NCI-H187 (cell line): ENCODE data around the gene XPR1.

Experiments used
- DNase-seq, 2 experiments: peaks; one replicate each; lab custom pipeline; 2025; lab: John Stamatoyannopoulos, UW

XPR1 gene

DNA sequence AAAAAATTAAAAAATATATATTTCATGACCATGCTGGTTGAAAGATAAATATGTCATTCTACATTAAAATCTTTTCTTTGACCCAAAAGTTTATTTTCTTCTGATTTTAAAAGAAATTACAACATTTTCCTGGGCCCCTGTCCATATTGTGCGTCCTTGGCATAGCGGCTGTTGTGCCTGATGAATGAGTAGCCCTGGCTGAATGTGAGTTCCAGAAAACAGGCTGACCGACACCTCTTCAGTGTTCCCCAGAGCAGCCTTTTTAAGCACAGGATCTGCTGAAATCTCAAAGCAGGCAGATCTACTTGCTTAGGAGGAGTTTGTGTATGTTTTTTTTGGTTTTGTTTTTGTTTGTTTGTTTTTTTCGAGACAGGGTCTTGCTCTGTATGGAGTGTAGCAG, 300.6 kb downstream of the XPR1 start:
- DNase-seq: no peak

DNA sequence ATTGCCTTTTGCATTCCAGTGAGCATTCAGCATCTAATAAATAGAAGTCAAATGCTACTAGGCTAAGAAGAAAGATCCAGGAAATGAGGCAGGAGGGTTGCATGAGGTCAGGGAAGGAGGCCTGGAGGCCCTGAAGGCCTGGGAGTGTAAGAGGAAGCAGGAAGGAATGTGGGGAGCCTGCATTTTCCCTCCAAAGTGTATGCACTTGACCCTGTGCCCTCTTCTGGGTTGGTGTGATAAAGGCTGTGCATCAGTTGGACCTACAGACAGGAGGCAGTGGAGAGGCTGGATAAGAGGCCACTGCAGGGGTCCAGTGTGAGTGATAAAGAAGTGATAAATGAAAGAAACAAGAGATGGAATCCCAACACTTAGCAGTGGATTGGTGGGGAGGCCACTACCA, 301.3 kb downstream of the XPR1 start:
- no peak for DNase-seq

- DNase-seq: no peak
Measured at GRCh38 chr1:180934563-180934962, 302.7 kb downstream of the XPR1 start.

DNA sequence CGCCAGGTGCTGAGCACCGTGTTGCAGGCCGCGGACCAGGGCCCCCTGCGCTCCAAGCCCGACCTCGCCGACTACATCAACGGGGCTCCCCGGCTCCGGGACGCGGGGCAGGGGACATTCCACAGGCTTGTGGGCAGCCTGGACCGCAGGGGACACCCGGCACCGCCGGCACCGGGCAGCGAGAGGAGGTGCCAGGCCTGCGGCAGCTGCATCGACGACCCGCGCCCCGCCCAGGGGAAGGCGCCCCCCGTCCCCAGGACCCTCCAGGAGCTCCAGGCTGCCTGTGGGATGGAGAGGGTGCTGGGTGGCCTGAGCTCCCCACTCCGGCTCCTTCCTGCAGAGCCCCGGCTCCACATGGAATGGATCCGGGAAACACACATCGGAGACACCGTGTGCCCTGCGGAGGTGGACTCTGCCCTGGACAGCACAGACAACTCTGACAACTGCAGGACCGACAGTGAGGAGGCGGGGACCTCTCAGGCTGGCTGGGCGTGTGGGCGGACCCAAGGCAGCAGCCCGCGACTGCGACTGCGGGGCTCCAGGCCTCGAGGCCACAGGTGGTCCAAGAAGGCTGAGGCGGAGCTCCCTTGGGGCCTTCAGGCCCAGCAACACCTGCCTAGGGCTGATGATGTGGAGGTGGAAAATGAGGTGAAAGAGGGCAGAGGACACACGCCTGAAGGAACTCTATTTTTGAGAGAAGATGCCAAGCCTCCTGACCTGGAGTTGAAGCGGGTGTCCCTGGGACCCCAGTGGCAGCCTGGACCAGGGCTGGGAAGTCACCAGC, 303.7 kb downstream of the XPR1 start:
- no peak for DNase-seq

DNA sequence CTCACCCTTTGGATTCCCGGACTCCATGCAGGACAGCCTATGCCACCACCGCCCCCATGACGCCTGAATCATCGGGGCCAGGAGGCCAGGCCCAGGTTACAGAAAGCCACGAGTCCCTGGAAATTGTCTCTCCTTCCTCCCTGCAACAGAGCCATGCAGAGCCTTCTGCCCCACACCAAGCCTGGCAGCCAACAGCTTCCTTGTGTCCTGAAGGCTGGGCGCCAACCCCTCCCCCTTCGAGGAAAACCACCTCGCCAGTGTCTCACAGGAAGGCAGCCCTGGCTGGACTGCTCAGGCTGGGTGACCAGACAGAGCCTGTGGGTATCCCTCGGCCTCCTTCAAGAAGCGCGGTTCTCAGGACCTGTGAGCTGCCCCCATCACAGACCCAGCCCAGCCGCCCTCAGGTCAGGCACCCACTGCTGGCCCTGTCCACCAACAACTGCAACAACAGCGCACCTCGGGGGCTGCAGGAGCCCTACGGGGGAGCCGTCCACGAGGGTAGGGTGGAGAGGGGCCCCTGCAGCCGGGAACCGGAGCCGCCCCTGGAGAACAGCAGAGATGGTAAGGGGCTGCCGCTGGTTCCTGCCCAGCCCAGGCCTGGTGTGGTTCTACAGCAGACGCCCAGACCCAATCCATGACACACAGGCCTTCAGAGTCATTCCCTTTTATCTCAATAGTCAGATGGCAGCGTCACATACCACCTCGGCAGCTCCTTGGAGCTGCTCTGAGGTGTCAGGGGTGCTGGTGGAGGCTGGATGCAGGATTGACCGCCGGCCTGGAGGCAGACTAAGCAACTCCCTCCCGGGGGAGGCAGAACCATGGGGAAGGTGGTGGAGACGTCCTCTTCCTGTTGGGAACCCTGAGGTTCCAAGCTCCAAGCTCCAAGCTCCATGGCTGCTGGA, 304.5 kb downstream of the XPR1 start:
- no peak for DNase-seq

- no peak for DNase-seq
Measured at GRCh38 chr1:180937012-180937372, 305.2 kb downstream of the XPR1 start.

DNA sequence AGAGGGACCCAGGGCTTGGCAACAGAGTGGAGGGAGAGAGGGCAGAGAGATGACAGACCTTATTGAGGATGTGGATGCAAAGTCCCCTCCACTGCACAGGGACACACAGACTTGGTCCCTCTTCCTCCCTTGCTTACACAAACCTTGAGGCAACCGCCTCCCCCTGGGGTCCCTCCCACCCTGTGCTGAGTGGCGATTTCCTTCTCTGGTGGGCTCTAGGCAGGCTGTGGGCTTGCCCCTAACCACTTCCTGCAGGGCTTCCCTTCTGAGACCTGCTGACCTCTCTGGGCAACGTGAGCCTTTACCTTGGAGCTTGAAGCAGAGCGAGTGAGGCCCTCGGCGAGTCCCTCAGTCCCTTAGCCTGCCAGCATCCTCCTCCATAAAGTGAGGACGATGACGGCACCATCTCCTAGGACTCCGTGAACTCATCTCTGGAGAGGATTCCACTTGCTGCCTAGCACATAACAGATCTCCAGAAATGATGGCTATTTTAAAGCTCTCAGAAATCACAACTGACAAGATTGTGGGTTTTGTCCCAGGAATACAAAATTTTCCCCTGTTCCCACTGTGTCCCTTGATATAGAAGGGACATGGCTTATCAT, 305.9 kb downstream of the XPR1 start:
- no peak for DNase-seq

GRCh38 chr1:180939073-180939710, 307.4 kb downstream of the XPR1 start:
- no peak for DNase-seq

DNA sequence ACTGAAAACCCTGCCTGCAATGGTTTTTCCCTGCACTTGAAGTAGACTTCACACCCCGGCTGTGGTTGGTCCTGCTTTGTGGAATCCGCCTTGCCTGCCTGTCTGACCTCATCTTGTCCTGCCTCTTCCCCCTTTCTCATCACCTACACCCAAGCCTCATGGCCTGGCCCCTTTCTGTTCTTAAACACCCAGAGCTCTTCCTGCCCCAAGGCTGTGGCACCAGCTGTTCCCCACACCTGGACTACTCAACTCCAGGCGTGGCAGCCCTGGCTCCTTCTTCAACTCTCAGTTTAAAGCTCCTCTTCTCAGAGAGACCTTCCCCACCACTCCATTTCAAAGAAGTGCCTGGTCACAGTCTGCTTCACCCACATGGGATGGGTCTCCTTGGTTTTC, 307.9 kb downstream of the XPR1 start:
- DNase-seq: no peak
